MV-4-11 (cell line): ENCODE results near the gene SMC1B.
A peak's percentile ranks its signal among the peaks of the same experiment; 100 is the strongest.
"Not testable (repeated sequence)": the region's sequence is repeated elsewhere in the genome, so short reads cannot be mapped to it uniquely, and the experiment has no call there.

Experiments used
- DNase-seq: peaks from one replicate; lab custom pipeline; 2025; lab: John Stamatoyannopoulos, UW

Gene SMC1B, protein sequence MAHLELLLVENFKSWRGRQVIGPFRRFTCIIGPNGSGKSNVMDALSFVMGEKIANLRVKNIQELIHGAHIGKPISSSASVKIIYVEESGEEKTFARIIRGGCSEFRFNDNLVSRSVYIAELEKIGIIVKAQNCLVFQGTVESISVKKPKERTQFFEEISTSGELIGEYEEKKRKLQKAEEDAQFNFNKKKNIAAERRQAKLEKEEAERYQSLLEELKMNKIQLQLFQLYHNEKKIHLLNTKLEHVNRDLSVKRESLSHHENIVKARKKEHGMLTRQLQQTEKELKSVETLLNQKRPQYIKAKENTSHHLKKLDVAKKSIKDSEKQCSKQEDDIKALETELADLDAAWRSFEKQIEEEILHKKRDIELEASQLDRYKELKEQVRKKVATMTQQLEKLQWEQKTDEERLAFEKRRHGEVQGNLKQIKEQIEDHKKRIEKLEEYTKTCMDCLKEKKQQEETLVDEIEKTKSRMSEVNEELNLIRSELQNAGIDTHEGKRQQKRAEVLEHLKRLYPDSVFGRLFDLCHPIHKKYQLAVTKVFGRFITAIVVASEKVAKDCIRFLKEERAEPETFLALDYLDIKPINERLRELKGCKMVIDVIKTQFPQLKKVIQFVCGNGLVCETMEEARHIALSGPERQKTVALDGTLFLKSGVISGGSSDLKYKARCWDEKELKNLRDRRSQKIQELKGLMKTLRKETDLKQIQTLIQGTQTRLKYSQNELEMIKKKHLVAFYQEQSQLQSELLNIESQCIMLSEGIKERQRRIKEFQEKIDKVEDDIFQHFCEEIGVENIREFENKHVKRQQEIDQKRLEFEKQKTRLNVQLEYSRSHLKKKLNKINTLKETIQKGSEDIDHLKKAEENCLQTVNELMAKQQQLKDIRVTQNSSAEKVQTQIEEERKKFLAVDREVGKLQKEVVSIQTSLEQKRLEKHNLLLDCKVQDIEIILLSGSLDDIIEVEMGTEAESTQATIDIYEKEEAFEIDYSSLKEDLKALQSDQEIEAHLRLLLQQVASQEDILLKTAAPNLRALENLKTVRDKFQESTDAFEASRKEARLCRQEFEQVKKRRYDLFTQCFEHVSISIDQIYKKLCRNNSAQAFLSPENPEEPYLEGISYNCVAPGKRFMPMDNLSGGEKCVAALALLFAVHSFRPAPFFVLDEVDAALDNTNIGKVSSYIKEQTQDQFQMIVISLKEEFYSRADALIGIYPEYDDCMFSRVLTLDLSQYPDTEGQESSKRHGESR

DNA sequence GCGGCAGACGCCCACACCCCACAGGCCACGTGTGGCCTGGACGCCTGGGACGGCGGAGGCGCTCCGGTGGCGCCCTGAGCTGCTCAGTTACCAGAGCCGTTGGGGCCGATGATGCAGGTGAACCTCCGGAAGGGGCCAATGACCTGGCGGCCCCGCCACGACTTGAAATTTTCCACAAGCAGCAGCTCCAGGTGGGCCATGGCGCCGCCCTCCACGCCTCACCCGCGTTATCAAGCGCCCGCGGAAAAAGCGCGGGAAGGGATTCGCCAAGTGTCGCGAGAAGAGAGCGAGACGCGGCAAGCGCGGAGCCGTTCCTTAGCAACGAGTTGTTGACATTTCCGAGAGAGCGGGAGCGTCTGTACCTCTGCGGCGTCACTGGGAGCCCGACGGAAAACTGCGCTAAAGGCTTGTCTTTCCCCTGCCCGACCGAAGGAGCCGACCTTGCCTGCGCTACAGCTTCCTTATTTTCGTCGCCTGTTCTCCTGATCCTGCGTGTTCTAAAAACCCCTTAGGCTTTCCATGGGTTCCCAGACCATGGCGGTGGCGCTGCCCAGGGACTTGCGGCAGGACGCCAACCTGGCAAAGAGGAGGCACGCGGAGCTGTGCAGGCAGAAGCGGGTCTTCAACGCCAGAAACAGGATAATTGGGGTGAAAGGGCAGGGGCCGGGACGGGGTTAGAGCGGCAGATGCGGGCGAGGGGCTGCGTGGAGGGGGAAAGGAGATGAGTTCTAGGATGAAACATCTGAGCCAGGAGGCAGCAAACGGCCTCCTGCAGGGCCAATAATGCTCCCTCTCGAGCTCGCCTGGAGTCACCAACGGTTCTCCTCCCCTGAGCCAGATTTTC is at the start of gene SMC1B, which contains the start of gene RIBC2:
Gene SMC1B, minus strand, starts transcription at position 232 of the 844 bp plus-strand sequence. Its CDS starts 32 bp downstream, at position 200.
Gene RIBC2, plus strand, starts transcription at position 326 of the 844 bp plus-strand sequence. Its CDS starts 194 bp downstream, at position 520.
- DNase-seq, result peak; percentile 89

DNA sequence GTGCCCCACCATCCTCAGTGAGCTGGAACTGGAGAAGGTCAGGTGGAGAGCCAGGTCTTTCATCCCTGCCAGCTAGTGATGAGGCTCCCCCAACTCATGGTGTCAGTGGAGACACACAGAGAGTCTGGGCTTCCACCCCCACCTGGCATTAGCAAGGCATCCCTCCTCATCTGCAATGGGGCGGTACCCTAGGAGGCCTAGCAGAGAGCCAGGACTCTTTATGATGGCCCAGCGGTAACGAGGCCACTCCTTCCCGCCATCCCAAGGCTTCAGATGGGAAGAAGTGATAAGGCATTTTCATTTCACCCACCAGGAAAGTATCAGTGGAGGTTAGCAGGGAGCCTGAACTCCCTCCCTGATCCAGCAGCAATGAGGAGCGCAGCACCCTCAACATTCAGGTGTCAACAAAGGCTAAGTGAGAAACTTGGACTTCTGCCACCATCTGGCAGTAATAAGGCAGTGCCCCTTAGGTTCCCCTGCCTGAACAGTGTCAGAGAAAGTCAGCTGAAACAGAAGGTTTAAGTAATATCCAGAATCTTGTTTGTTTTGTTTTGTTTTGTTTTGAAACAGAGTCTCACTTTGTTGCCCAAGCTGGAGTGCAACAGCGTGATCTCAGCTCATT is 48.7 kb upstream of the SMC1B start:
- peak; percentile 8 for DNase-seq

DNA sequence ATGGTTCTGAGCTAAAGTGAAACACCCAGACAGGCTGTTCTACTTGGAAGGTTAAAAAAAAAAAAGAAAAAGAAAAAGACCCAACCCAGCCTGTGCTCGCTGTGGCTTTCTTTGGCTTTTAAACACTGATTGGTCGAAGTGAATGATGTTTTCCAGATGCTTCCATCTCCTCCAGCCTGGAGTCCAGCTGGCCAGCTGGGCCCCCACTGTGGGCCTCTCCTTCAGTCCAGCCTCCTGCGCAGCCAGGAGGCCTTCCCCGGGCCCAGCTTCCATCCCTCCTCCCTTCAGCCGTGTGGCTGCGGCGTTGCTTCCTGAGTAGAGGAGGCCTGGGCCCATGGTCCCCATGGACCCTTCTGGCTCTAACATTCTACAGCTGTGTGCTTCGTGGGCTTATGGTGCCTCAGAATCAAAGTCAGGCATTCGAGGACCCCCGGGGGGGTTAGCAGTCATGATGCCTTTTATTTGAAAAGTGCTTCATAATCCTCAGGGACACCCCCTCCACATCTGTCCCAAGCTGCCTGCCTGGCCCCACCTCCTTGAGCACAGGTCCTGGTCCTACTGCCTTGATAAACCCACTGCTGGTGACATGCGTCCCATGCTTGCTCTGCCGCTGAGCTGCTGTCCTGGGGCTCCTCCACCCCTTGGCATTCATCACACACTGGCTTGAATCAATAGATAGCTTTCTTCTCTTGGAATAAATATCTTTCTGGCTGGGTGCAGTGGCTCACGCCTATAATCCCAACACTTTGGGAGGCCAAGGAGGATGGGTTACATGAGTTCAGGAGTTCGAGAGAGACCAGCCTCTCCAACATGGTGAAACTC is 47.1 kb upstream of the SMC1B start:
- DNase-seq, result no peak

DNA sequence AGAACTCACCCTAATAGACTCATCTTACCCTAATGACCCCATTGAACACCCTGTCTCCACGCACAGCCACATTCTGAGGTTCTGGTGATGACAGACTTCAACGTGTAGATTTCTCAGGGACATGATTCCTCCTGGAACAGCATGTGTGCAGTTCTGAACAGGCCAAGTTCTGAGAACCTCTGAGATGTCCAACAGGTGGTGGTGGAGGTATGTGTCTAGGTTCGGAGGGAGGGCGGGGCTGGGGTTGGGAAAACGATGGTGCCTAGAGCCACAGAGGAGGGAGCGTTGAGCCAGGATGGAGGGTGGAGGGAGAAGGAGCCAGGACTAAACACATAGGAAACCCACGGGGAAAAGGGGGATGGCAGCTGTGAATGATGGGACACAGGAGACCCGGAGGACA is 45.8 kb upstream of the SMC1B start:
- no peak for DNase-seq

DNA sequence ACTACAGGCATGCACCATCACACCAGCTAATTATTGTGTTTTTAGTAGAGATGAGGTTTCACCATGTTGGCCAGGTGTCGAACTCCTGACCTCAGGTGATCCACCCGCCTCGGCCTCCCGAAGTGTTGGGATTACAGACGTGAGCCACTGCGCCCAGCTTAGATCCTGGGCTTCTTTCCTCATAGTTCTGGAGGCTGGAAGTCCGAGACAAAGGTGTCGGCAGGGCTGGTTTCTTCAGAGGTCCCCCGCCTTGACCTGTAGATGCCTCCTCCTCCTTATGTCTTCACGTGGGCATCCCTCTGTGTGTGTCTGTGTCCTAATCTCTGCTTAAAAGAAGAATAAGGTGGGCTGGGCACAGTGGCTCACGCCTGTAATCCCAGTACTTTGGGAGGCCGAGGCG is 45.1 kb upstream of the SMC1B start:
- no peak for DNase-seq

DNA sequence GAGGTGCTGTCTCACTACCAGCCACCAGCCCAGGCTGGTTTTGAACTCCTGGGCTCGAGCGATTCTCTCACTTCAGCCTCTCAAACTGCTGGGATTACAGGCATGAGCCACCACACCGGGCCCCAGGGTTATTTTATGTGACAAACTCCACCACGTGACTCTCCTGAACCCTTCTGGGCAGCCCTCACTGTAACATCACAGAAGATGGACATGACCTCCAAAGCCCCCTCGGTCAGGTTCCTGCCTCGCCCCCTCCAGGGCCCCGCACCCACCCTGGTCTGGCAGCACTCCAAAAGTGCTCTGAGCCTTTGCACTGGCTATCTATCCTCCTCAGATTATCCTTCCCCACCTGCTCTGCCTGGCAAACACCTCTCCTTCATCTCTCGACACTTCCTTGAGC is 43.4 kb upstream of the SMC1B start:
- no peak for DNase-seq

DNA sequence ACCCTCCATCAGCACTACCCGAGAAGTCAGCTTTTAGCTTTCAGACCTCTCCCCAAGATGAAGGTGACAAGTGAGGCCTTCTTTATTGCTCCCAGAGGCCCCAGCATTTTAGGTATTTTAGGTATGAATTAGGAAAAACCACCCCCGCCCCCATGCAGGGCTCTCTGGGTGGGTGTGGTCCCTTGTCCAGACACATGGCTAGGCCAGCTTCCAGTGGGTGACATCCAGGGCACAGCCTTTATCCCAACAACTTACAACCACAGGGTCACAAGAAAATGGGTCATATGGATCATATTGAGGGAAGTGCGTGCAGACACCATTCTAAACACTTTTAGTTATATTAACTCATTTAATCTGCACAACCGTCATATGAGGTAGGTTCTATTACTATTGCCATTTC is 42.2 kb upstream of the SMC1B start:
- DNase-seq, result no peak

DNA sequence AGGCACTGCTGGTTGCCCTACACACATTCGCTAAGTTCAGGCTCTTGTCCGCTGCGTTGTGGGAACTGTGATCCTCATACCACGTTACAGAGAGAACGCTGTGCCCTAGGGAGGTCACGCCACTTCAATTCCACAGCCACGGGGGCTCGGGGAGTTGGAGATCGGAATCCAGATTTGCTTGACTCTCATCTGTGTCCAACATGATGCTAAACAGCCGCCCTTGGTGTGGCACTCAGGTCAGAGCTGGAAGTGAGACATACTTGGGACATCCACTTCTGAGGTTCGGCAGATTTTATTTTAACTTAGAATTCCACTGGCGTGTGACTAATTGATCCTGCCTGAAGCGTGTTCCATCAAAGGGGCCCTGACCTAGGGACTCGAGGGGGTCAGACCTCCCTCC is 41.8 kb upstream of the SMC1B start:
- DNase-seq, result no peak

DNA sequence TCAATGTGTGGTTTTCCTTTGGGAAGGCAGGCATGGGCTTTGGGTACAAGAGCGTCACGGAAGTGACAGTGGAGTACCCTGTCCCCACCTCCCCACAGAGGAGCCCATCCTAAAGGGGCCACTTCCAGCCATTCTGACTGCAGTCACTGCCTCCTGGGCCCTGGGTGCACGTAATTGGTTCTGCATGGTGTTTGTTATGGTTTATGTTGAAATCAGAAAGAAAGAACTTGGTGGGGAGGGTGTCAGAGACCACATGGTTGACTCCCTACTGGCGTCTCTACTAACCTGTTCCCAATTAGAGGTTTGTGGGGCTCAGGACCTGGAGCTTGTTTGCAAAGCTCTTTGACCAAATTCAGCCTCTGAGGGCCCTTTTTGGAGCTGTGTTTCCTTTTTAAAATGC is 40.9 kb upstream of the SMC1B start:
- DNase-seq, result no peak

DNA sequence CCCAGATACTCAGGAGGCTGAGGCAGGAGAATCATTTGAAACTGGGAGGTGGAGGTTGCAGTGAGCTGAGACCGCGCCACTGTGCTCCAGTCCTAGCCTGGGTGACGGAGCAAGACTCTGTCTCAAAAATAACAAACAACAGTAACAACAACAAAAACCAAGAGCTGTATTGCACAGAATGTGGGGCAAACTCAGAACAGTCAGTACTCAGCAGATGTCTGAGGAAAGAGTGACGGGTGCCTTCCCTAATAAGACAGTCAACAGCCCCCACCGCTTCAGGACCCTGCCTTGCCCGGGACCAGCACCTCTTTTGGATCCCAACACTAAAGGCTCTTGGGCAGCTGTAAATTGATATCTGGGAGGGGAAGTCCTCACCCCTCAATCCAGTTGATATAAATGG is 40.4 kb upstream of the SMC1B start:
- no peak for DNase-seq

DNA sequence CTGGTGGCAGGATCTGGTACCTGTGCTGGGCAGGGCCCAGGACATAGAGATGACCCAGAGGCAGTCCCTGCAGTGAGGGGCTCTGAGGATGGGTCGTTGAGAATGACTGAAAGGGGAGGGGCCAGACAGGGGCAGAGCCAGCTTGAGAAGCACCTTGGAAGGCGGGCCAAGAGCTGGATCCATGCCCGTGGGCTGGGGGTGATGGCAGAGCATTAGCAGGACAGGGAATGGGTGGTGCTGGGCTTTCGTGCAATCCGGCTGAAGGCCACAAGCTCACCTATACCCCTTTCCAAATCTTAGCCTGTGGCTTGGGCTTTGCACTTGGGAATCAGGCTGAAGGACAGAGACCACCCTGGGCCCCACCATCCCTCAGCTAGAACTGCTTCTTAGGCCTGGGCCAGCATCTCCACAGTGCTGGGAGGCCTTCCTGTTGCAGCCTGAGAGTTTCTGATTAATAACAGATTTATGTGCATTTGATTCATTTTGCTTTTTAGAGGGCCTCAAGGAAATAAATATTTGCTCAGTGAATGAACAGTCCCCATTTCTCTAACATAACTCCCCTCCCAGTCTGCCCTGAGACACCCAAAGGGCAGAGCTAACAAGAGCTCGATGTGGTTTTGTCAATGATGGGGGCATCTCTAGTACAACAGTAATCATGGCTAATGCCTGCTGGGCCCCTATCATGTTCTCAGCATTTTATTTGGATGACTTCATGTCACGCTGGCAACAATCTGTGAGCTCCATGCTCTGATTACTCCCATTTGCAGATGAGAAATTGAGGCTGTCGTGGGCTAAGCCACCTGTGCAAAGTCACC is 39.4 kb upstream of the SMC1B start:
- no peak for DNase-seq

DNA sequence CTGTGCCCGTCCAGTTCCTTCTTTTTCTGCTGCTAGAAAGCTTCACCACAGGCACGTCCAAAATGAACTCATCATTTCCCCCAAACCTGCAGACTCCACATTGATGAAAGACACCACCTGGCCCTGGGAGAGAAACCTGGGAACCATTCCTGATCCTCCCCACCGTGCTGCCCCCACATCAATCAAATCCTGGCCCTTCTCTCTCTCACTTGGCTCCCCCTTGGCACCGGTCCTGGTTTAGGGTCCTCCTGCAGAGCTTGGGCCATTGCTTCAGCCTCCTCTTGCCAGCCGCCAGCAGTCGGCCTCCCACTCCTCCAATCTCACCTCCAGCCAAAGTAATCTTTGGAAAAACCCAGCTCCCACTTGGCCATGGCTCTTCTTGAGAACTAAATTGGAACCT is 38.6 kb upstream of the SMC1B start:
- DNase-seq, result no peak

DNA sequence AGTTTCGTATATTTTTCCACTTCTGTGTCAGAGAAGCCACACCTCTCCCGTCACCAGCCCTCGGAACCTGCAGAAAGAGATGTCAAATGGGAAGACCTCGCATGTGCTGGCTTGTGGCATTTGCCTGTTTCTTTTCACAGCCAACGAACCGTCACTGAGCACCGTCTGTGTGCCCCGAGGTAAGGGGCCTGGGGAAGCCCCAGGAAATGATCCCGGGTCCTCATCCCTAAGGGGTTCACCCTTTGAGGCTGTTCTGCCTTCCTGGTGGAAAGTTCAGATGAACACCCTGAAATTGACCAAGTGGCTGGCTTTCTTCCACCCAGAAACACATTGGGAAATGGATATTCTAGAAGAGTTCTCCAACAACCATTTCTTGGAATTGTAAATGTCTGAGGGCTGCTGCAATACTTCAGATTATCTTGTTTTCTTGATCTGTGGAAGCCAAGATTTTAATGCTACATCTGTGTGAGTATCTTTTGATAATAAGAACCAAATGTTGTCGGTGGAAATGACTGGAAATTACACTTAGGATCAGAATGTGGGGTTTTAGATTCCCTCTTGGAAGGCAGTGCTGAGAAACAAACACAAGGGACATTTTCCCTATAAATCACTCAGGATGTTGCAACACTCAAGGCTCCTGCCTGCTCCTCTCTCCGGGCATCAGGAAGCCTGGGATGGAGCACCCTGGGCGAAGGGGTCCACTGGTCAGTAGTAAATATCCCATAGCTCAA is 37.7 kb upstream of the SMC1B start:
- DNase-seq, result no peak

DNA sequence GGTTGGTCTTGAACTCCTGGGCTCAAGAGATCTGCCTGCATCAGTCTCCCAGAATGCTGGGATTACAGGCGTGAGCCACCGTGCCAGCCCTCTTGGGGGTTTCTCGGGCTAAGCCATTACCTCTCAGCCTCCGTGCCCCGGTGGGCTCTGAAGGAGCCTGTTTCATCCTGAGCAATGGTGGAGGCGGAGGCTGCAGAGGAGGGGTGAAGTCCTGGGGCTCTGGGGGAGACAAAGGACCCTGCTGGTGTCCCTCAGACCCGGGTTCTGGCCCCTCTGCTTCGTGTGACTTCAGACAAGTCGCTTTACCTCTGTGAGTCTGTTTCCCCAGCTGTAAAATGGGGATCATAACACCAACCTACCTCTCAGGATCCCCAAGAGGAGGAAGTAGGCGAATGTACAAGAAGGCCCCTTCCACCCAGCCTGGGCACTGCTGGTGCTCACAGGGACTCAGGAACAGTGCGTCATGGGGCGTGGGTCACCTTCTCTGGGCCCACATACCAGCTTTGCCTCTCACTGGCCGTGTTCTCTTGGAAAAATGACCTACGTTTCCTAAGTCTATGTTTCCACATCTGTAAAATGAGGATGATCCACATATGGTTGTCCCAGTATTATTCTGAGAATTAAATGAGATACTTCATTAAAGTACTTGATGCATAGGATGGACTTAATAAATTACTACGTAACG is 36.8 kb upstream of the SMC1B start:
- no peak for DNase-seq

DNA sequence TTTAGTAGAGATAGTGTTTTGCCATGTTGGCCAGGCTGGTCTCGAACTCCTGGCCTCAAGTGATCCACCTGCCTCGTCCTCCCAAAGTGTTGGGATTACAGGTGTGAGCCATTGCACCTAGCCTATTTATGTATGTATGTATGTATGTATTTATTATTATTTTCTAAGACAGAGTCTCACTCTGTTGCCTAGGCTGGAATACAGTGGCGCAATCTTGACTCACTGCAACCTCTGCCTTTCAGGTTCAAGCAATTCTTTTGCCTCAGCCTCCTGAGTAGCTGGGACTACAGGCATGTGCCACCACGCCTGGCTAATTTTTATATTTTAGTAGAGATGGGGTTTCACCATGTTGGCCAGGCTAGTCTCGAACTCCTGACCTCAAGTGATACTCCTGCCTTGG is 36.0 kb upstream of the SMC1B start:
- not testable (repeated sequence) for DNase-seq

DNA sequence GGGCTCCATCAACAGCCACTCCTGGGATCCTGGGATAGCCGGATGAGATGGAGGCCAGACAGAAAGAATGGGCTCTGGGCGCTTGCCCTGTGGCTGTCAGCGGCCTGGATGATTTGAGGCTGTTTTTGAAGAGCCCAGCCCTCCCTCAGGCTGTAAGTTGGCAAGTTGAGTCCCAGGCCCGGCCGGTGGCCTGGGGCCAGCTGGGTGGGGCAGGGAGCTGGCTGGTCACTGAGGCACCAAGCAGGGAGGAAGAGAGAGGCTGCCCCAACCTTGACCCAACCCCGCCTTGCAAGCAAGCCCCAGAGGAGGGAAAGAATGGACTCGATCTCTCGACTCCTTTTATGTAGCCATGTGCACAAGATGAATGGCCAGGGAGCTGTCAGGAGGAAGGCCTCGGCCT is 35.0 kb upstream of the SMC1B start:
- DNase-seq, result no peak

DNA sequence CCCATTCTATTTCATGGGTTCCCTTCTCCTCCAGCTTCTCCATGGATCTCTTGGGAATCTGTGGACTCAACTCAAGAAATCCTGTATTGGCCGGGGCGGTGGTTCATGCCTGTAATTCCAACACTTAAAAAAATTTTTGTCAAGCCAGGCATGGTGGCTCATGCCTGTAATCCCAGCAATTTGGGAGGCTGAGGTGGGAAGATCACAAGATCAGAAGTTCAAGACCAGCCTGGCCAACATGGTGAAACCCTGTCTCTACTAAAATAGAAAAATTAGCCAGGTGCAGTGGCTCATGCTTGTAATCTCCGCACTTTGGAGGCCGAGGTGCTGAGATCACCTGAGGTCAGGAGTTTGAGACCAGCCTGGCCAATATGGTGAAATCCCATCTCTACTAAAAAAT is 34.2 kb upstream of the SMC1B start:
- DNase-seq, result not testable (repeated sequence)

DNA sequence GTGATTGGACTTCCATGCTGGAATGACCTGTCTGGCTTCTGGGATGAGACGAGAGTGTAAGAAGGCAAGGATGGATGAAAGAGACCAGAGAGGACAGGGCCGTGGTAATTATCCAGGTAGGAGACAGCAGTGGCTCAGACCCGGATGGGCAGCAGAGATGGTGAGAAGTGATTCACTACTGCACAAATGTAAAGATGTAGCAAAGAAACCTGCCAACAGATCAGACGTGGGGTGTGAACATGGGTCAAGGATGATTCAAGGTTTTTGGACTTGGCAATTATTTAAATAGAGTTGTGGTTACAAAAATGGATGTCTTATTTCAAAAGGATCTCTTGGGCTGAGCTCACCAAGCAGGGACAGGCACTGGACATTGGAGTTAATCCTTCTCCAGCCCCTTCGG is 32.8 kb upstream of the SMC1B start:
- no peak for DNase-seq
